Endothelial cell of umbilical vein (primary cell): ENCODE data around the gene ZNF524. TPM values are rescaled to one million over a fixed set of nuclear protein-coding genes. Genes with fewer than 3 reads are reported as not detected.

Experiments
- BruUV-seq: library from RNA; stranded (reverse); fragments of 400-500 nt; replicated peaks from 2 replicates; lab custom pipeline; 2021; lab: Mats Ljungman, UMichigan
- CTCF ChIA-PET: fragments of 300-600, 350-600 bp; sonication (Branson Sonifier 250); formaldehyde crosslinking; loops from one replicate; lab custom pipeline; 2021; ENCODE audit warnings: antibody characterized with exemption, inconsistent platforms; lab: Charles Lee
- POLR2A ChIA-PET: fragments of 300-600, 350-600 bp; sonication (Branson Sonifier 250); formaldehyde crosslinking; loops from one replicate; lab custom pipeline; 2021; ENCODE audit warnings: antibody characterized with exemption, inconsistent platforms; lab: Charles Lee
- DNase-seq: peaks from one replicate; pipeline ENCODE4 v3.0.0-alpha.2; 2011; ENCODE audit warnings: low read depth, low spot score
- FAIRE-seq: peaks from 2 replicates; lab custom pipeline; 2011; peaks lifted over from hg19 to GRCh38; lab: Jason Lieb, UNC
- H2AFZ ChIP-seq: 2 replicates; pipeline ENCODE4 v1.6.0; 2012; ENCODE audit warnings: low read depth, low read length, control low read depth, inconsistent platforms
- H3K27ac ChIP-seq: 2 replicates; pipeline ENCODE4 v1.5.1; 2011; ENCODE audit warnings: low read depth, mild to moderate bottlenecking, control low read depth, low read length, moderate library complexity; ENCODE audit not compliant: insufficient read depth
- H3K27me3 ChIP-seq, 2 experiments: 2 replicates each; pipeline versions ENCODE4 v1.6.0 to v1.6.1; 2011; ENCODE audit warnings: low read length in 2 of 2, mixed read lengths in 1 of 2; ENCODE audit not compliant: control insufficient read depth in 2 of 2, insufficient read depth in 2 of 2
- H3K36me3 ChIP-seq, 2 experiments: 2 replicates in 1 of 2; 3 replicates in 1 of 2; pipeline ENCODE4 v1.5.1; 2011; ENCODE audit warnings: low read length in 2 of 2, mild to moderate bottlenecking in 1 of 2, moderate library complexity in 1 of 2; ENCODE audit not compliant: control insufficient read depth in 2 of 2, insufficient read depth in 2 of 2; ENCODE audit errors: extremely low read depth in 1 of 2
- H3K4me1 ChIP-seq: 3 replicates; pipeline ENCODE4 v1.5.1; 2011; ENCODE audit warnings: mild to moderate bottlenecking, low read length; ENCODE audit not compliant: control insufficient read depth, insufficient read depth; ENCODE audit errors: extremely low read depth
- H3K4me2 ChIP-seq: 2 replicates; pipeline ENCODE4 v1.6.1; 2011; ENCODE audit warnings: low read length, control low read depth, mixed read lengths; ENCODE audit not compliant: insufficient read depth
- H3K4me3 ChIP-seq, 3 experiments: fragments of 200-600 bp in 1 of 3; sonication (generic), shearing (Covaris generic) in 1 of 3; replicated peaks in 1 of 3; 2 replicates each; pipeline ENCODE4 v1.5.1; 2011 to 2016; ENCODE audit warnings: control low read depth in 3 of 3, low read length in 3 of 3, mild to moderate bottlenecking in 2 of 3, inconsistent platforms in 1 of 3, low read depth in 1 of 3, moderate library complexity in 1 of 3; ENCODE audit not compliant: insufficient read depth in 1 of 3
- H3K79me2 ChIP-seq: 2 replicates; pipeline ENCODE4 v1.6.0; 2012; ENCODE audit warnings: low read length, inconsistent platforms; ENCODE audit not compliant: control insufficient read depth, insufficient read depth
- H3K9ac ChIP-seq: replicated peaks from 2 replicates; pipeline ENCODE3; 2011; ENCODE audit warnings: low read length, control low read depth; ENCODE audit not compliant: insufficient read depth; ENCODE audit errors: extremely low read depth
- H3K9me1 ChIP-seq: replicated peaks from 3 replicates; pipeline ENCODE4 v1.6.0; 2011; ENCODE audit warnings: mild to moderate bottlenecking, low read length; ENCODE audit not compliant: control insufficient read depth, insufficient read depth; ENCODE audit errors: extremely low read depth
- H3K9me3 ChIP-seq: replicated peaks from 2 replicates; pipeline ENCODE4 v1.5.1; 2012; ENCODE audit warnings: low read length, inconsistent platforms; ENCODE audit not compliant: control insufficient read depth, insufficient read depth
- H4K20me1 ChIP-seq: replicated peaks from 2 replicates; pipeline ENCODE3; 2011; ENCODE audit warnings: mild to moderate bottlenecking, low read length; ENCODE audit not compliant: control insufficient read depth, insufficient read depth; ENCODE audit errors: extremely low read depth
- EZH2 ChIP-seq: IDR thresholded peaks from 2 replicates; pipeline ENCODE4 v1.6.1; 2012; ENCODE audit warnings: borderline replicate concordance, low read depth, mild to moderate bottlenecking, moderate library complexity, low read length, inconsistent platforms; ENCODE audit not compliant: severe bottlenecking
- FOS ChIP-seq: IDR thresholded peaks from 2 replicates; pipeline ENCODE4 v1.6.1; 2011; ENCODE audit warnings: mild to moderate bottlenecking, low read length, moderate library complexity, borderline replicate concordance; ENCODE audit not compliant: insufficient read depth
- JUN ChIP-seq: IDR thresholded peaks from 2 replicates; pipeline ENCODE4 v1.6.1; 2011; ENCODE audit warnings: borderline replicate concordance, low read depth; ENCODE audit not compliant: insufficient read length, insufficient read depth
- MYC ChIP-seq: IDR thresholded peaks from one replicate; pipeline ENCODE4 v1.6.1; 2011; ENCODE audit warnings: mild to moderate bottlenecking, low read depth, low read length
- POLR2A ChIP-seq: IDR thresholded peaks from 2 replicates; pipeline ENCODE4 v1.6.1; 2012; ENCODE audit warnings: low read depth, mild to moderate bottlenecking, control low read depth, low read length
- POLR2AphosphoS5 ChIP-seq: IDR thresholded peaks from 2 replicates; pipeline ENCODE4 v1.6.1; 2012; ENCODE audit warnings: low read depth, mild to moderate bottlenecking, control low read depth, low read length, moderate library complexity; ENCODE audit not compliant: insufficient read depth
- dilution Hi-C: fragments of 300-500 bp; cut with MboI; formaldehyde crosslinking; loops from one replicate; pipeline ENCODE4 v1.15.0; 2019; ENCODE audit warnings: low sequenced_read_pairs; ENCODE audit not compliant: extremely low pct_ligation_motif_present
- intact Hi-C: fragments of 100-400 bp; cut with micrococcal nuclease; formaldehyde crosslinking; loops from one replicate; pipeline ENCODE4 v1.10.0; 2022
- polyA plus RNA-seq, 4 experiments: library from polyadenylated mRNA; depleted of rRNA in 3 of 4; stranded (reverse) in 3 of 4; unstranded in 1 of 4; fragments of >200 nt; gene quantifications; 2 replicates each; pipeline versions ENCODE4 v1.2.1 to v1.2.3, GENCODE V29; 2011 to 2012; ENCODE audit warnings: missing spikeins in 1 of 4
- total RNA-seq: library from RNA; stranded (reverse); gene quantifications from 2 replicates; pipeline ENCODE4 v1.2.3, GENCODE V29; 2021
- TF ChIP-seq, protein P1 (sequence below): IDR thresholded peaks from 2 replicates; pipeline ENCODE4 v1.6.1; 2011; ENCODE audit not compliant: insufficient read depth, insufficient read length

ZNF524 gene
- total and polyA plus RNA-seq, 2 donors (not counting 3 experiments of a cell fraction or from before 2014, with no cell fraction given): 15.2 to 15.4 TPM

- Histone ChIP-seq H3K9ac (no peak overlapping the region), H3K27me3 (no peaks in the 10 kb centered on the region), H3K9me1 (no peaks in the 10 kb centered on the region), H3K4me3 (no peak overlapping the region), H4K20me1 (no peaks in the 10 kb centered on the region), H3K9me3 (no peaks in the 10 kb centered on the region), H3K4me1 (peaks cover 2% of the 10 kb centered on the region), H3K27ac (no peak overlapping the region), H3K79me2 (peaks cover 7% of the 10 kb centered on the region), H3K4me2 (no peak overlapping the region), H2AFZ (no peak overlapping the region), H3K36me3 (peaks cover 2 to 21% of the 10 kb centered on the region in 2 experiments)
- no TSS peak for BruUV-seq
- intact Hi-C loops (no loop called here), dilution Hi-C loops (no loop called here)
- no peak for TF ChIP-seq FOS
- no peak for TF ChIP-seq POLR2AphosphoS5
- TF ChIP-seq, protein P1, sequence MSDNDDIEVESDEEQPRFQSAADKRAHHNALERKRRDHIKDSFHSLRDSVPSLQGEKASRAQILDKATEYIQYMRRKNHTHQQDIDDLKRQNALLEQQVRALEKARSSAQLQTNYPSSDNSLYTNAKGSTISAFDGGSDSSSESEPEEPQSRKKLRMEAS: no peak
- no peak for TF ChIP-seq JUN
- TF ChIP-seq EZH2: no peak
- TF ChIP-seq MYC: no peak
- TF ChIP-seq POLR2A: no peak
- FAIRE-seq: no peak
- DNase-seq: no peak
- CTCF ChIA-PET: no interaction called here
- POLR2A ChIA-PET: no interaction called here
Observed at GRCh38 chr19:55615543-55616394, 15.7 kb downstream of the ZNF524 start.
